ENCODE measurements around the gene UBE2G2. TPM values are rescaled to one million over a fixed set of nuclear protein-coding genes. Genes with fewer than 3 reads are reported as not detected.

Gene UBE2G2
- total RNA-seq, 1 experiment from 2014 or later, result 117 TPM

DNA sequence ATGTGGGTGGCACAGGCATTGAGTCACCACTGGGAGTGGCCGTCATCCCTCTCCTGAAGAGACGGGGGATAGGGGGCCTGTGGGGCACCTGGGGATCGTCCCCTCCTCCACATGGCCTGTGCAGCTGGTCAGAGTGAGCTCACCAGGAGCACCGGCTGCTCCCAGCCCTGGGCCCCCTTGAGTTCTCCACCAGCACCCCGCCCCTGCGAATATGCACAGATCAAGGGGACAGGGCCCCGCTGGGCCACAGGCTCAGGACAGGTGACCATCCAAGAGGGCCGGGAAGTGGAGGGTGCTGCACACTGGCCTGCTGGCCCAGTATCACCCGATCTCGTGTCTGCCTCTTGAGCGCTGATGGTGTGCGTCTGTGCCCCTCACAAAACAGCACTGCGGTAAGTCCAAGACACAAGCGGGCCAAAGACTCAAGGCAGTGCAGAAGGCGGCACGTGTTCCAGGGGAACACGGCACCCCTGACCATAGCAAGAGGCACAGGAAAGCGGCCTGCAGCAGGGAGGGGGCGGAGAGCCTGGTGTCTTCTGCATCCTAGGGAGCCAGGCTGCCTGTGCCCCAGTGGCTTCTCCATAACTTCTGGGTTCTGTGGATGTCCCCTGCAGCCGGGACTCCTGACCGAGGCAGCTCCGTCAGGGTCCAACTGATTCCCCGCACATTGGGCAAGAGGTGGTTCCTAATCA lies 72.1 kb downstream of the UBE2G2 start (continued):
- TF ChIP-seq MXD4 (CRISPR knock-in tag; IDR thresholded peaks at IDR 0.05; ENCODE audit: borderline replicate concordance) (no peak), GTF2I (CRISPR knock-in tag; conservative IDR thresholded peaks at IDR 0.05) (no peak)

- Mint-ChIP-seq H3K36me3 (no peaks in the 10 kb centered on the region), H3K27me3 (ENCODE audit: low read depth) (peaks cover 3% of the 10 kb centered on the region), H3K27ac (no peak overlapping the region), H3K4me3 (no peak overlapping the region), H3K9me3 (peaks cover 6% of the 10 kb centered on the region), H3K4me1 (peaks cover 5% of the 10 kb centered on the region; the same call in 1 of the 2 replicates)
- ChIA-PET CTCF (no interaction called here), POLR2A (no interaction called here)
- no peak for ATAC-seq
- TF ChIP-seq TCF7 (CRISPR knock-in tag; IDR thresholded peaks at IDR 0.05; ENCODE audit: low read depth) (no peak), ZNF263 (CRISPR knock-in tag; IDR thresholded peaks at IDR 0.05; ENCODE audit: low read depth) (no peak), ZNF396 (CRISPR knock-in tag; IDR thresholded peaks at IDR 0.05; ENCODE audit: borderline replicate concordance) (no peak), PREB (CRISPR knock-in tag; IDR thresholded peaks at IDR 0.05; ENCODE audit: borderline replicate concordance) (no peak), ZNF671 (CRISPR knock-in tag; IDR thresholded peaks at IDR 0.05) (no peak), NR3C1 (CRISPR knock-in tag; conservative IDR thresholded peaks at IDR 0.05; ENCODE audit: low read depth) (no peak), SOX15 (CRISPR knock-in tag; IDR thresholded peaks at IDR 0.05) (no peak), ZNF121 (CRISPR knock-in tag; IDR thresholded peaks at IDR 0.05) (no peak), RELA (CRISPR knock-in tag; IDR thresholded peaks at IDR 0.05; ENCODE audit: borderline replicate concordance) (no peak), NFYB (CRISPR knock-in tag; conservative IDR thresholded peaks at IDR 0.05; ENCODE audit: low read depth) (no peak), IRF1 (CRISPR knock-in tag; IDR thresholded peaks at IDR 0.05) (no peak)
- TF ChIP-seq, protein P1, sequence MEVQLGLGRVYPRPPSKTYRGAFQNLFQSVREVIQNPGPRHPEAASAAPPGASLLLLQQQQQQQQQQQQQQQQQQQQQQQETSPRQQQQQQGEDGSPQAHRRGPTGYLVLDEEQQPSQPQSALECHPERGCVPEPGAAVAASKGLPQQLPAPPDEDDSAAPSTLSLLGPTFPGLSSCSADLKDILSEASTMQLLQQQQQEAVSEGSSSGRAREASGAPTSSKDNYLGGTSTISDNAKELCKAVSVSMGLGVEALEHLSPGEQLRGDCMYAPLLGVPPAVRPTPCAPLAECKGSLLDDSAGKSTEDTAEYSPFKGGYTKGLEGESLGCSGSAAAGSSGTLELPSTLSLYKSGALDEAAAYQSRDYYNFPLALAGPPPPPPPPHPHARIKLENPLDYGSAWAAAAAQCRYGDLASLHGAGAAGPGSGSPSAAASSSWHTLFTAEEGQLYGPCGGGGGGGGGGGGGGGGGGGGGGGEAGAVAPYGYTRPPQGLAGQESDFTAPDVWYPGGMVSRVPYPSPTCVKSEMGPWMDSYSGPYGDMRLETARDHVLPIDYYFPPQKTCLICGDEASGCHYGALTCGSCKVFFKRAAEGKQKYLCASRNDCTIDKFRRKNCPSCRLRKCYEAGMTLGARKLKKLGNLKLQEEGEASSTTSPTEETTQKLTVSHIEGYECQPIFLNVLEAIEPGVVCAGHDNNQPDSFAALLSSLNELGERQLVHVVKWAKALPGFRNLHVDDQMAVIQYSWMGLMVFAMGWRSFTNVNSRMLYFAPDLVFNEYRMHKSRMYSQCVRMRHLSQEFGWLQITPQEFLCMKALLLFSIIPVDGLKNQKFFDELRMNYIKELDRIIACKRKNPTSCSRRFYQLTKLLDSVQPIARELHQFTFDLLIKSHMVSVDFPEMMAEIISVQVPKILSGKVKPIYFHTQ (CRISPR knock-in tag; IDR thresholded peaks at IDR 0.05), result no peak
- TF ChIP-seq, protein P2, sequence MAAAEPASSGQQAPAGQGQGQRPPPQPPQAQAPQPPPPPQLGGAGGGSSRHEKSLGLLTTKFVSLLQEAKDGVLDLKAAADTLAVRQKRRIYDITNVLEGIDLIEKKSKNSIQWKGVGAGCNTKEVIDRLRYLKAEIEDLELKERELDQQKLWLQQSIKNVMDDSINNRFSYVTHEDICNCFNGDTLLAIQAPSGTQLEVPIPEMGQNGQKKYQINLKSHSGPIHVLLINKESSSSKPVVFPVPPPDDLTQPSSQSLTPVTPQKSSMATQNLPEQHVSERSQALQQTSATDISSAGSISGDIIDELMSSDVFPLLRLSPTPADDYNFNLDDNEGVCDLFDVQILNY (CRISPR knock-in tag; IDR thresholded peaks at IDR 0.05), result no peak
- DNase-seq (ENCODE audit: low spot score), result no peak
Measured at GRCh38 chr21:44728716-44729115, 72.9 kb downstream of the UBE2G2 start.

GRCh38 chr21:44727757-44728156 lies 73.9 kb downstream of the UBE2G2 start:
- H3K36me3 Mint-ChIP-seq, result no peaks in the 10 kb centered on the region
- DNase-seq (ENCODE audit: low spot score), result no peak
- H3K9me3 Mint-ChIP-seq, result peaks cover 6% of the 10 kb centered on the region
- no peak overlapping the region for H3K27ac Mint-ChIP-seq
- POLR2A ChIA-PET, result no interaction called here
- peaks cover 10% of the 10 kb centered on the region for H3K27me3 Mint-ChIP-seq (ENCODE audit: low read depth)
- CTCF ChIA-PET, result interaction anchor here (0.7 to 1.5 kb wide), 3 partner anchors 19 to 66 kb away, joined by 3 to 6 read pairs (median 3); no protein-coding TSS in a partner anchor
- H3K4me3 Mint-ChIP-seq, result no peak overlapping the region
- no peak for ATAC-seq
- H3K4me1 Mint-ChIP-seq, result peaks cover 12% of the 10 kb centered on the region
- TF ChIP-seq SOX15 (CRISPR knock-in tag; IDR thresholded peaks at IDR 0.05) (no peak), FOXK1 (CRISPR knock-in tag; IDR thresholded peaks at IDR 0.05) (no peak), NR3C1 (CRISPR knock-in tag; conservative IDR thresholded peaks at IDR 0.05; ENCODE audit: low read depth) (no peak), STAT6 (CRISPR knock-in tag; conservative IDR thresholded peaks at IDR 0.05; ENCODE audit: low read depth) (no peak), CREB1 (CRISPR knock-in tag; IDR thresholded peaks at IDR 0.05) (no peak)
- TF ChIP-seq, protein P3, sequence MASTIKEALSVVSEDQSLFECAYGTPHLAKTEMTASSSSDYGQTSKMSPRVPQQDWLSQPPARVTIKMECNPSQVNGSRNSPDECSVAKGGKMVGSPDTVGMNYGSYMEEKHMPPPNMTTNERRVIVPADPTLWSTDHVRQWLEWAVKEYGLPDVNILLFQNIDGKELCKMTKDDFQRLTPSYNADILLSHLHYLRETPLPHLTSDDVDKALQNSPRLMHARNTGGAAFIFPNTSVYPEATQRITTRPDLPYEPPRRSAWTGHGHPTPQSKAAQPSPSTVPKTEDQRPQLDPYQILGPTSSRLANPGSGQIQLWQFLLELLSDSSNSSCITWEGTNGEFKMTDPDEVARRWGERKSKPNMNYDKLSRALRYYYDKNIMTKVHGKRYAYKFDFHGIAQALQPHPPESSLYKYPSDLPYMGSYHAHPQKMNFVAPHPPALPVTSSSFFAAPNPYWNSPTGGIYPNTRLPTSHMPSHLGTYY (CRISPR knock-in tag; IDR thresholded peaks at IDR 0.05), result no peak
- TF ChIP-seq, protein P4, sequence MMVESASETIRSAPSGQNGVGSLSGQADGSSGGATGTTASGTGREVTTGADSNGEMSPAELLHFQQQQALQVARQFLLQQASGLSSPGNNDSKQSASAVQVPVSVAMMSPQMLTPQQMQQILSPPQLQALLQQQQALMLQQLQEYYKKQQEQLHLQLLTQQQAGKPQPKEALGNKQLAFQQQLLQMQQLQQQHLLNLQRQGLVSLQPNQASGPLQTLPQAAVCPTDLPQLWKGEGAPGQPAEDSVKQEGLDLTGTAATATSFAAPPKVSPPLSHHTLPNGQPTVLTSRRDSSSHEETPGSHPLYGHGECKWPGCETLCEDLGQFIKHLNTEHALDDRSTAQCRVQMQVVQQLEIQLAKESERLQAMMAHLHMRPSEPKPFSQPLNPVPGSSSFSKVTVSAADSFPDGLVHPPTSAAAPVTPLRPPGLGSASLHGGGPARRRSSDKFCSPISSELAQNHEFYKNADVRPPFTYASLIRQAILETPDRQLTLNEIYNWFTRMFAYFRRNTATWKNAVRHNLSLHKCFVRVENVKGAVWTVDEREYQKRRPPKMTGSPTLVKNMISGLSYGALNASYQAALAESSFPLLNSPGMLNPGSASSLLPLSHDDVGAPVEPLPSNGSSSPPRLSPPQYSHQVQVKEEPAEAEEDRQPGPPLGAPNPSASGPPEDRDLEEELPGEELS (CRISPR knock-in tag; IDR thresholded peaks at IDR 0.05), result no peak
